Measurements from ENCODE around the gene CORO1A. TPM values are rescaled to one million over a fixed set of nuclear protein-coding genes. Genes with fewer than 3 reads are reported as not detected.

The CORO1A gene
- total RNA-seq, 1 experiment from 2014 or later, result 10.3 TPM

DNA sequence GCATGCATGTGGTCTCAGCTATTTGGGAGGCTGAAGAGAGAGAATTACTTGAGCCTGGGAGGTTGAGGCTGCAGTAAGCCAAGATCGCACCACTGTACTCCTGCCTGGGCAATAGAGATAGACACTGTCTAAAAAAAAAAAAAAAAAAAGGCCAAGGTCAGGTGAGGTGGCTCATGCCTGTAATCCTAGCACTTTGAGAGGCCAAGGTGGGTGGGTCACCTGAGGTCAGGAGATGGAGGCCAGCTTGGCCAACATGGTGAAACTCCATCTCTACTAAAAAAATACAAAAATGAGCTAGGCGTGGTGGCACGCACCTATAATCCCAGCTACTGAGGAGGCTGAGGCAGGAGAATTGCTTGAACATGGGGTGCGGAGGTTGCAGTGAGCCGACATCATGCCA is 28.2 kb upstream of the CORO1A start:
- no peak overlapping the region for H3K9ac ChIP-seq (ENCODE audit: low read length)
- ATAC-seq (no peak), DNase-seq (no peak)
- no peaks in the 10 kb centered on the region for H3K9me3 ChIP-seq (ENCODE audit: low read length)
- H3K27me3 ChIP-seq (ENCODE audit: low read length), result no peaks in the 10 kb centered on the region
- ChIA-PET CTCF (no interaction called here), POLR2A (ENCODE audit: unreplicated experiment) (no interaction called here)
- no peak overlapping the region for H2AFZ ChIP-seq (ENCODE audit: low read length)
- H4K20me1 ChIP-seq (ENCODE audit: low read length), result no peaks in the 10 kb centered on the region
- H3K9me2 ChIP-seq (replicated peaks; ENCODE audit: low read length), result no peaks in the 10 kb centered on the region
- no TSS peak for BruUV-seq (replicated peaks)
- H3K4me2 ChIP-seq (ENCODE audit: low read length), result no peak overlapping the region
- H3K27ac ChIP-seq (ENCODE audit: low read length), result no peak overlapping the region
- no peaks in the 10 kb centered on the region for H3F3A ChIP-seq (ENCODE audit: low read length, unreplicated experiment)
- H3K4me1 ChIP-seq (ENCODE audit: insufficient read depth, low read length), result no peaks in the 10 kb centered on the region
- intact Hi-C loops (cut with micrococcal nuclease), result no loop called here
- TF ChIP-seq EZH2 (IDR thresholded peaks at IDR 0.05; ENCODE audit: low read length, unreplicated experiment) (no peak), CTCF (conservative IDR thresholded peaks at IDR 0.05; ENCODE audit: low read depth, low read length) (no peak), EZH2phosphoT487 (IDR thresholded peaks at IDR 0.05; ENCODE audit: borderline replicate concordance, low read length) (no peak)
- no peak overlapping the region for H3K4me3 ChIP-seq (ENCODE audit: low read length)
- H3K79me2 ChIP-seq (ENCODE audit: low read length), result no peaks in the 10 kb centered on the region
- H3K36me3 ChIP-seq (ENCODE audit: low read depth, low read length), result no peaks in the 10 kb centered on the region

DNA sequence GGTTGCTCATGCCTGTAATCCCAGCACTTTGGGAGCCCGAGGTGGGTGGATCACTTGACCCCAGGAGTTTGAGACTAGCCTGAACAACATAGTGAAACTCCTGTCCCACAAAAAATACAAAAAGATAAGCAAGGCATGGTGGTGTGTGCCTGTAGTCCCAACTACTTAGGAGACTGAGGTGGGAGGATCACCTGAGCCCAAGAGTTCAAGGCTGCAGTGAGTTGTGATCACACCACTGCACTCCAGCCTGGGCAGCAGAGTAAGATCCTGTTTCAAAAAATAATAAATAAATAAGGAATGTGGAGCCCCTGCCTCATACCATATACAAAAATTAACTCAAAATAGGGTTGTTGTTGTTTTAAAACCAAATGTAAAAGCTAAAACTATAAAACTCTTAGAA is 26.2 kb upstream of the CORO1A start:
- ATAC-seq (no peak), DNase-seq (no peak)
- no peak overlapping the region for H3K4me2 ChIP-seq (ENCODE audit: low read length)
- ChIA-PET CTCF (no interaction called here), POLR2A (ENCODE audit: unreplicated experiment) (no interaction called here)
- H3K9ac ChIP-seq (ENCODE audit: low read length), result no peak overlapping the region
- BruUV-seq (replicated peaks), result no TSS peak
- no peak overlapping the region for H3K4me3 ChIP-seq (ENCODE audit: low read length)
- no peaks in the 10 kb centered on the region for H3K79me2 ChIP-seq (ENCODE audit: low read length)
- H3K36me3 ChIP-seq (ENCODE audit: low read depth, low read length), result no peaks in the 10 kb centered on the region
- TF ChIP-seq EZH2 (IDR thresholded peaks at IDR 0.05; ENCODE audit: low read length, unreplicated experiment) (no peak), EZH2phosphoT487 (IDR thresholded peaks at IDR 0.05; ENCODE audit: borderline replicate concordance, low read length) (no peak), CTCF (conservative IDR thresholded peaks at IDR 0.05; ENCODE audit: low read depth, low read length) (no peak)
- H3K9me3 ChIP-seq (ENCODE audit: low read length), result no peaks in the 10 kb centered on the region
- intact Hi-C loops (cut with micrococcal nuclease), result no loop called here
- H3K27me3 ChIP-seq (ENCODE audit: low read length), result no peaks in the 10 kb centered on the region
- no peaks in the 10 kb centered on the region for H3F3A ChIP-seq (ENCODE audit: low read length, unreplicated experiment)
- no peaks in the 10 kb centered on the region for H3K4me1 ChIP-seq (ENCODE audit: insufficient read depth, low read length)
- no peaks in the 10 kb centered on the region for H4K20me1 ChIP-seq (ENCODE audit: low read length)
- H3K27ac ChIP-seq (ENCODE audit: low read length), result no peak overlapping the region
- H2AFZ ChIP-seq (ENCODE audit: low read length), result no peak overlapping the region
- H3K9me2 ChIP-seq (replicated peaks; ENCODE audit: low read length), result no peaks in the 10 kb centered on the region

DNA sequence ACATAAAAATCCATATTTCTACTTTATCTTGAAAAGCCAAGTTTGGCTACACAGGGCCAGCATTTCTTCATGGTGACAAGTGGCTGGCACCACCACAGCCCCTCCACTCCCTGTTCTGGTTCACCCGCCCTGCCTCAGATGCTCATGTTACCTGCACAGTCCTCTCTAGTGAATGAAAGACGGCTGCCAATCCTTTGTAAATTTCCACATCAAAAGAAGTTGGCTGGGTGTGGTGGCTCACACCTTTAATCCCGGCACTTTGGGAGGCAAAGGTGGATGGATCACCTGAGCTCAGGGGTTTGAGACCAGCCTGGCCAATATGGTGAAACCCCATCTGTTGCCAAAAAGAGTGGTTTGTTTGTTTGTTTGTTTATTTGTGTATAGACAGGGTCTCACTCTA is 19.9 kb upstream of the CORO1A start:
- TF ChIP-seq EZH2phosphoT487 (IDR thresholded peaks at IDR 0.05; ENCODE audit: borderline replicate concordance, low read length) (no peak), EZH2 (IDR thresholded peaks at IDR 0.05; ENCODE audit: low read length, unreplicated experiment) (no peak), CTCF (conservative IDR thresholded peaks at IDR 0.05; ENCODE audit: low read depth, low read length) (no peak)
- POLR2A ChIA-PET (ENCODE audit: unreplicated experiment), result no interaction called here
- BruUV-seq (replicated peaks), result no TSS peak
- Histone ChIP-seq H3F3A (ENCODE audit: low read length, unreplicated experiment) (no peaks in the 10 kb centered on the region), H3K9ac (ENCODE audit: low read length) (no peak overlapping the region), H3K27ac (ENCODE audit: low read length) (no peak overlapping the region), H3K4me2 (ENCODE audit: low read length) (no peak overlapping the region), H3K36me3 (ENCODE audit: low read depth, low read length) (no peaks in the 10 kb centered on the region), H3K27me3 (ENCODE audit: low read length) (no peaks in the 10 kb centered on the region), H4K20me1 (ENCODE audit: low read length) (no peaks in the 10 kb centered on the region), H3K4me1 (ENCODE audit: insufficient read depth, low read length) (no peaks in the 10 kb centered on the region), H3K4me3 (ENCODE audit: low read length) (no peak overlapping the region), H3K9me3 (ENCODE audit: low read length) (no peaks in the 10 kb centered on the region), H3K9me2 (replicated peaks; ENCODE audit: low read length) (no peaks in the 10 kb centered on the region), H2AFZ (ENCODE audit: low read length) (no peak overlapping the region), H3K79me2 (ENCODE audit: low read length) (no peaks in the 10 kb centered on the region)
- CTCF ChIA-PET, result no interaction called here
- intact Hi-C loops (cut with micrococcal nuclease), result no loop called here
- no peak for DNase-seq
- no peak for ATAC-seq

Data from PC-3 (cell line).